ENCODE results near the gene PDGFD.

Gene PDGFD

DNA sequence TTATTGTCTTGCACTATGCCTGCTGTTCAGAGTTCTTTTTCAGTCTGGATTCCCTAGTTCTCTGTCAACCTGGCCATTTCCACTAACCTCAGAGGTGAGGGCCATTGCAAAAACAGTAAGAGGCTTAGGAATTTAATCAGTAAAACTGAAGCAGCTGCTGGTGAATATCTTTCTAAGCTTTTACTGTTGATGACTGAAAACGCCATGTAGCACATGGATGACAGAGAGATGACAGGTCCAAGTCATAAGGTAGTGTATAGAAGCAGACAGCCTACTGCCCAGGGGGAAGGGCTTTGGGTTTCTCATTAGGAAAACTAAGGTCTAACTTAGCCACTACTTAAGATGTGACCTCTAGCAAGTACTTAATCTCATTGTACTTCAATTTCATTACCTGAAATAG, 280.1 kb downstream of the PDGFD start:
- no peak for DNase-seq (ENCODE audit: low read depth)

DNA sequence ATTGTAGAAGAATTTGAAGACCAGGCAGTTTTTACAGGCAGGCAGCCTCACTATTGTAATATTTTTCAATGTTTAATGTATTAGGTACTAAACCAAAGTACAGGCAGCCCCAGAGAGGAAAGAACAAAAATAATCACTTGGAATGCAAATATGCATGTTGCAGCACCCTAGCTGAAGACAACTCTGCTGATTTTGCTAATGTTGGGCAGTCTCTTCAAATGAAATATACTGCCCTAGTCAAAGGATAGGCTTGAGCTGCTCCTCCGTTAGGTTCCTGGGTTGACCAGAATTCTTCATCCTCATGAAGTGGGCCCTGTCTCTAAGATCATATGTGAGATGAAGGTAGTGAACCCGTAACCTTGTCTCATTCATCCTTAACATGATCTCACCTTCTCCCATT, 280.7 kb downstream of the PDGFD start:
- DNase-seq (ENCODE audit: low read depth): no peak

GRCh38 chr11:103881584-103881983, 282.4 kb downstream of the PDGFD start:
- DNase-seq (ENCODE audit: low read depth): no peak

DNA sequence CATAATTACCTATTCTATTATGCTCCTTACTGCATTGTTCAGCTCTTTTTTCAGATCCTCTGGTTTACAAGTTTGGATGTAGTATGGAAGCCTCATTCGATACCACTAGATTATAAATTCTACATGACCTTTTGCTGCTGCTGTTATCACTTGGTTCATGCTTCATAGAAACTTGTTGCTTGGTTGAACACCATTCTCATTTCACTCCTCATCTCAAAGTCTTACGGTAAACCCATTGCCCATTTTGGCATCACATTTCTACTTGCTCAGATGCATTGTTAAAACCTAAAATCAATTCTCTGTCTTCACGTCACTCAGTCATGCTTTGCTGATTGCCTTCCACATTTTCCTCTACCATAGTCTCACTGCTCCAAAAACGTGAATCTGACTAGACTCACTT, 283.0 kb downstream of the PDGFD start:
- no peak for DNase-seq (ENCODE audit: low read depth)

DNA sequence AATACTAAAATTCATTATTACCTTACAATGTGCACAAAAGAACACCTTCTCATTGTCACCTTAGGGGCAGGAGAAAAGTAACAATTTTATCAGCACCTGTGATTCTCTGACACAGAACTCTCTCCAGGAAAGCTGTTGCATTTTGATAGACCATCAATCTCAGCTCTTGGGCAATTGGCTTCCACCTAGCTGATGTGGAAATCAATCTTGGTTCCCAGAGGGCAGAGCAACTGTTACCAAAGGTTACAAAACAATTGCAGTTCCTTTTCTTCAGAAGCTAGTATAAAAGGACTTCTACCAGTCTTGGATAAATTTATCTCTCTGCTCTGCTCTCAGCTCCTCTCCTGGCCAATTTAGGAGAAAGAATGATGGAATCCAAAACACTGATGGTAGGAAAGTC, 285.3 kb downstream of the PDGFD start:
- DNase-seq (ENCODE audit: low read depth): no peak

DNA sequence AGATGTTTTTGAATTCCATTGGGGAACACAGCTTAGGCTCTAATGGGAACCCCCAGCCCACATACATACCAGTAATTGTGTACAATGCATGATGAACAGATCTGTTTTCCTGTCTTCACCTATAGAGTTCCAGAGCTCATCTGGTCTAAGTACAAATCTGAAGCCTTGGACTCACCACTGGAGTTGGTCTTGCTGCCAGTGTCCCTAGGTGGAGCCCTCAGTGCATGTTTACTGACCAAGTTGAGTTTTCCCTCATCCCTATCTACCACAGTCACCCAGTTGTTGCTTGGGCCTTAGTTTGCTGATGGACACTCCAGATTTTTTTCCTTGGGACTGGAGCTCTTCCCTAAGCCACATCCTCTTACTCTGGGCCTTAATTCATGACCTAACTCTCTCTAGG, 286.7 kb downstream of the PDGFD start:
- DNase-seq (ENCODE audit: low read depth): no peak

DNA sequence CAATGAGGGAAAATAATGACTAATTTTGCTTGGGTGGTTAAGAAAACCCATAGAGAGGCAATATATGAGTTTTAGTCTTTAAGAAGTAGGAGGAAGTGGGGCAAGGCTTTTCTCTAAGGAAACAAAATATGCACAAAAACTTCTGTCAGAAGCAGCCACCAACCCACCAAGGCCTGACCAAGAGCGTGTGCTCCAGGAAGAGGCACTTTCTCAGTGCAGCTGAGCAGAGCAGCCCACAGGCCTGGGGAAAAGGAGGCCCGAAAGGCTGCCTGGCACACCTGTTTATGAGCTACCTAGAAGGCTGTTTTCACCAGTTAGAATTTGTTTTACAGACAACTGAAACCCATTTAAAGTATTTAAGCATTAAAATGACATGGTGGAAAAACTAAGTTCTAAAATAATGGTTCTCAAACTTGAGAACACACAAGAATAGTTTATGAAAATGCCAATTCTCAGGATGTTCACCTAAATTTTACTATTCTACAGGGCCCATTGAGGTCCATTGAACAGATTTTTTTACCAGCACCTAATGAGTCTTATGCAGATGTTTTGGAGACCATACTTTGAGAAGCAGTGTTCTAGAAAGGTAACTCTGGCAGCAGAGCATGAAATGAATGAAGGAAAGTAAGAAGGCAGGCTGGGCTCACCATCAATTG, 288.0 kb downstream of the PDGFD start:
- DNase-seq (ENCODE audit: low read depth): no peak

GRCh38 chr11:103872748-103873147, 291.2 kb downstream of the PDGFD start:
- no peak for DNase-seq (ENCODE audit: low read depth)

- no peak for DNase-seq (ENCODE audit: low read depth)
These were observed 291.9 kb downstream of the PDGFD start for GRCh38 chr11:103871923-103872551.

GRCh38 chr11:103870821-103871309, 293.1 kb downstream of the PDGFD start:
- no peak for DNase-seq (ENCODE audit: low read depth)

GRCh38 chr11:103867481-103867880, 296.5 kb downstream of the PDGFD start:
- no peak for DNase-seq (ENCODE audit: low read depth)

- DNase-seq (ENCODE audit: low read depth): no peak
These were observed 300.4 kb downstream of the PDGFD start for GRCh38 chr11:103863497-103863896.

GRCh38 chr11:103862802-103863174, 301.2 kb downstream of the PDGFD start:
- no peak for DNase-seq (ENCODE audit: low read depth)

GRCh38 chr11:103862094-103862801, 301.7 kb downstream of the PDGFD start:
- no peak for DNase-seq (ENCODE audit: low read depth)

Measured in GM04503 (cell line).